ENCODE results near the gene ACSL1.

DNA sequence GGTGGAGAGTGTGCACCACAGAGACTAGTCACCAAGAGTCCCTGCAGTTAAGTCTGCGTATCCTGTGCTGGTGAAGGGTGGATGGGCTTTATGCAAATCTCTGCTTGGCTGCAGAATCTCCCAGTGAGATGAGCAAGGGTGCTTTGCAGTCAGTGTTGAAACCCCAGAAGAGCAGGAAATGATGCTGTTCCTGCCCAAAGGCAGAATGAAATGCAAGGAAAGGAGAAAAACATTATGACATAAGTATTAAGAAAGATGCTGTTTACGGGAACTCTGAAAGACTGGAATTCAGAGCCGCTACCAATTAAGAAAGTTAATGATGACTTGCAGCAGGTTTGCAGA, 25.4 kb upstream of the ACSL1 start:
- TF ChIP-seq, protein P1, sequence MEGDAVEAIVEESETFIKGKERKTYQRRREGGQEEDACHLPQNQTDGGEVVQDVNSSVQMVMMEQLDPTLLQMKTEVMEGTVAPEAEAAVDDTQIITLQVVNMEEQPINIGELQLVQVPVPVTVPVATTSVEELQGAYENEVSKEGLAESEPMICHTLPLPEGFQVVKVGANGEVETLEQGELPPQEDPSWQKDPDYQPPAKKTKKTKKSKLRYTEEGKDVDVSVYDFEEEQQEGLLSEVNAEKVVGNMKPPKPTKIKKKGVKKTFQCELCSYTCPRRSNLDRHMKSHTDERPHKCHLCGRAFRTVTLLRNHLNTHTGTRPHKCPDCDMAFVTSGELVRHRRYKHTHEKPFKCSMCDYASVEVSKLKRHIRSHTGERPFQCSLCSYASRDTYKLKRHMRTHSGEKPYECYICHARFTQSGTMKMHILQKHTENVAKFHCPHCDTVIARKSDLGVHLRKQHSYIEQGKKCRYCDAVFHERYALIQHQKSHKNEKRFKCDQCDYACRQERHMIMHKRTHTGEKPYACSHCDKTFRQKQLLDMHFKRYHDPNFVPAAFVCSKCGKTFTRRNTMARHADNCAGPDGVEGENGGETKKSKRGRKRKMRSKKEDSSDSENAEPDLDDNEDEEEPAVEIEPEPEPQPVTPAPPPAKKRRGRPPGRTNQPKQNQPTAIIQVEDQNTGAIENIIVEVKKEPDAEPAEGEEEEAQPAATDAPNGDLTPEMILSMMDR (conservative IDR thresholded peaks at IDR 0.05 in 1 of 2, IDR thresholded peaks at IDR 0.05 in 1 of 2; ENCODE audit: extremely low read depth in 1 of 2, insufficient read depth in 1 of 2, low read depth in 1 of 2, low read length in 2 of 2), result no peak
- no peak for TF ChIP-seq EZH2 (IDR thresholded peaks at IDR 0.05; ENCODE audit: borderline replicate concordance, low read length)

Measured in mammary epithelial cell (primary cell).